ENCODE results near the gene NDE1.
"Not testable (repeated sequence)": the region's sequence is repeated elsewhere in the genome, so short reads cannot be mapped to it uniquely, and the experiment has no call there.

The NDE1 gene

GRCh38 chr16:15650019-15650697 lies at the start of gene NDE1:
NDE1 (plus strand) TSS chr16:15650245; CDS start chr16:15664779, 14,534 bp downstream.
- peak; percentile 95 for ATAC-seq
- DNase-seq, result peak; percentile 91

- ATAC-seq, result no peak
- no peak for DNase-seq
Measured at GRCh38 chr16:15601212-15601879, 48.7 kb upstream of the NDE1 start.

GRCh38 chr16:15602285-15603044 lies 47.6 kb upstream of the NDE1 start:
- ATAC-seq (no peak), DNase-seq (no peak)

- ATAC-seq (no peak), DNase-seq (no peak)
Measured at GRCh38 chr16:15604460-15605440, 45.3 kb upstream of the NDE1 start.

- ATAC-seq (no peak), DNase-seq (no peak)
Measured at GRCh38 chr16:15605839-15606517, 44.1 kb upstream of the NDE1 start.

GRCh38 chr16:15606518-15607220 lies 43.4 kb upstream of the NDE1 start:
- DNase-seq, result no peak
- no peak for ATAC-seq

DNA sequence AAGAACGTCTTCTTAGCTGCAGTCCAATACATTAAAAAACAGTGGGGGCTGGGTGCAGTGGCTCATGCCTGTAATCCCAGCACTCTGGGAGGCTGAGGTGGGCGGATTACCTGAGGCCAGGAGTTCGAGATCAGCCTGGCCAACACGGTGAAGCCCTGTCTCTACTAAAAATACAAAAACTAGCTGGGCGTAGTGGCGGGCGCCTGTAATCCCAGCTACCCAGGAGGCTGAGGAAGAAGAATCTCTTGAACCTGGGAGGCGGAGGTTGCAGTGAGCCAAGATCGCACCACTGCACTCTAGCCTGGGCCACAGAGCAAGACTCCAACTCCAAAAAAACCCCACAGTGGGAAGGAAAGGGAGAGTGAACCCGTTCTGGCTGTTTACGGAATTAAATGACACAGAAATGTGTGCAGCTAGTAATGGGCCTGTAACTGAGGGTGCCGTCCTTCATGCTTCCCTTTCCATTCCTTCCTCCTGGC lies 42.8 kb upstream of the NDE1 start:
- not testable (repeated sequence) for ATAC-seq, DNase-seq

- ATAC-seq (no peak), DNase-seq (no peak)
Measured at GRCh38 chr16:15607700-15608396, 42.2 kb upstream of the NDE1 start.

- ATAC-seq (no peak), DNase-seq (no peak)
Measured at GRCh38 chr16:15608398-15609285, 41.4 kb upstream of the NDE1 start.

DNA sequence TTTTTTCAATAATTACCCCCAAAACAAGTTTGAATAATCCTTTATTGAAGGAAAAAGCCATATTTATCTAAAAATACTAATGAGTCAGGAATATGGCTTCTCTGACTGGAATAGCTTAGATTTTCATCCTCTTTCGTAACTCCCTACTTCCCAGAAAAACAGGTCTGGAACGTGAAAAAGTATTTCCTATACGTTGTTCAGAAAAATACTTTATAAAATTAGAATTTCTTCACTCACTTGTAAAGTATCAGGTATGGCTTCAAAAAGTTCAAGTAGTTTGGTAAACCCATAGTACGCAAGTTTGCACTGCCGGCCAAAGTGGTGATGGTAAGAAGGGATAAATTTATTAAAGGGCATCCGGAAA lies 40.8 kb upstream of the NDE1 start:
- ATAC-seq, result no peak
- DNase-seq, result no peak

- ATAC-seq (peak; percentile 84), DNase-seq (no peak)
Measured at GRCh38 chr16:15610369-15610871, 39.6 kb upstream of the NDE1 start.

GRCh38 chr16:15611610-15612009 lies 38.4 kb upstream of the NDE1 start:
- no peak for DNase-seq
- ATAC-seq, result no peak

GRCh38 chr16:15613676-15614075 lies 36.4 kb upstream of the NDE1 start:
- DNase-seq (no peak), ATAC-seq (no peak)

- DNase-seq (no peak), ATAC-seq (no peak)
Measured at GRCh38 chr16:15616012-15616411, 34.0 kb upstream of the NDE1 start.

- DNase-seq, result no peak
- ATAC-seq, result no peak
Measured at GRCh38 chr16:15616475-15617165, 33.4 kb upstream of the NDE1 start.

DNA sequence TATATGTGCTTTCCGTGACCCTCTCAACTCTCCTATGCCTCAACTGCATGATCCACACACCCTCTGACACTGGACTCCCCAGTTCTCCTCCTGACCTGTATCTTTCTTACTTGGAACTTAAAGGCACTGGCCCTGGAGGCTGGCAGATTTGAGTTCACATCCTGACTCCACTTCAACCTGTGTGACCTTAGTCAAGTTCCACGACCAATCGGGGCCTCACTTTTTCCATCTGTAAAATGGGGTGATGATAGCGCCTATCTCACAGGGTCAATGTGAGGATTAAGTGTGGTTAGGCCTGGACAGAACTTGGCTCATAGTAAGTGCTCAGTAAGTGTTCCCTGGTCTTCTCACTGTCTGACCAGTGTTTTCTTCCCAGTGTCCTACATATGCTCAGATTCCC lies 32.1 kb upstream of the NDE1 start:
- DNase-seq (no peak), ATAC-seq (no peak)

- no peak for ATAC-seq
- DNase-seq, result no peak
Measured at GRCh38 chr16:15618392-15618791, 31.7 kb upstream of the NDE1 start.

DNA sequence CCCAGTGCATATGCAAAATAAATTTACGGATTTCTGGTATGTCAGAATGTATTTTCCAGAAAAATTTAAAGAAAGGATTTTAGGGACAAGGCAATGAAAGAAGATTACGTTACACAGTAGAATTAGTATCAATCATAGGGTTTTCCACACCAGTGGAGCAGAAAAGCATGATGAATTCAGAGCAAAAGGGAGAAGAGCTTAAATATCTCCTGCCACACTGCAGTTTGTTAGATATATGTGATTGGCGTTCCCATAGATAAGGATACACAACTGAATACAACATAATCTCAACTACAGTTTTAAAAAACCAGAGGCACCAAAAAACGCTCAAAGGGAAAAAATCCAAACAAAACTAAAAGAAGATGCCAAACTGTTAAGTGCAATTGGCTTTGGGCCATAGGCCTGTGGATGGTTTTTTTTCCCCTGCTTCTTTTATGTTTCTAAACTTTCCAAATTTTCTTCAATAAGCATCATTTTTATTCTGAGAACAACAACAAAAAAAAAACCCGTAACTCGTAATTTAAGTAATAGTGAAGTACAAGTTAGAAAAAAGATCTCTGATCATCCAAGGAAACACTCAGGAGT lies 29.3 kb upstream of the NDE1 start:
- DNase-seq (no peak), ATAC-seq (no peak)
